ENCODE data around the gene TSN.
"Not testable (repeated sequence)": the region's sequence is repeated elsewhere in the genome, so short reads cannot be mapped to it uniquely, and the experiment has no call there.

The TSN gene

DNA sequence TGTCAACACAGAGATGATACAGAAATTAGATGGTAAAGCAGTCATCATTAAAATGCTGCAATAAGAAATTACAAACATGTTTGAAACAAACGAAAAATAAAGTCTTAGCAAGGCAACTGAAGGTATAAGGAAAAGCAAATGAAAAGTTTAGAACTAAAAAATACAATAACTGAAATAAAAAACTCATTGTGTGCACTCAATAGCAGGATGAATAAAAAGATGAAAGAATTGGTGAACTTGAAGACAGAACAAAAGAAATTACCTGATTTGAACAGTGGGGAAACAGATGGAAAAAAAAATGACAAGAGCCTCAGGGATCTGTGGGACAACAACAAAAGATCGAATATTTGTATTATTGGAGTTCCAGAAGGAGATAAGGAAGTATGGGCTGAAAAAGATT, 46.5 kb downstream of the TSN start:
- no peak for DNase-seq (ENCODE audit: low read depth)

GRCh38 chr2:121803503-121803902, 48.1 kb downstream of the TSN start:
- no peak for DNase-seq (ENCODE audit: low read depth)

DNA sequence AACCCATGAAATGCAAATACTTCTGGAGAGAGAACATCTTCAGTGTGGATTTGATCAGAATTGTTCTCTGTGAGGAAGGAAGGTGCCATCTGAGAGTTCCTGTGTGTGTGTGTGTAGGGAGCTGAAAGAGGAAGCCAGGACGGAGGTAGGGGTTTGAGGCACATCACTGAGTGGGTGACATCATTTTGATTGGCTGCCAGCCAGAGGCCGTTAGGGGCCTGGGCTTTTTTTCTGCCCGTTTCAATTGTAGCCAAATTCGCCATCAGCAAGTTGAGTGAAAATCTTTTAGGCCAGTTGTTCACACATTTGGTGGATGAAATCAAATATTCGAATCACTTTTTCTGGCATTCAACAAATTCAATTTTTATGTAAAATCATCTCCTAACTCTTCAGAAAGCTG, 48.9 kb downstream of the TSN start:
- DNase-seq (ENCODE audit: low read depth) = no peak

- DNase-seq (ENCODE audit: low read depth) = no peak
Observed at GRCh38 chr2:121804997-121805765, 49.7 kb downstream of the TSN start.

GRCh38 chr2:121805766-121806143, 50.3 kb downstream of the TSN start:
- DNase-seq (ENCODE audit: low read depth) = no peak

DNA sequence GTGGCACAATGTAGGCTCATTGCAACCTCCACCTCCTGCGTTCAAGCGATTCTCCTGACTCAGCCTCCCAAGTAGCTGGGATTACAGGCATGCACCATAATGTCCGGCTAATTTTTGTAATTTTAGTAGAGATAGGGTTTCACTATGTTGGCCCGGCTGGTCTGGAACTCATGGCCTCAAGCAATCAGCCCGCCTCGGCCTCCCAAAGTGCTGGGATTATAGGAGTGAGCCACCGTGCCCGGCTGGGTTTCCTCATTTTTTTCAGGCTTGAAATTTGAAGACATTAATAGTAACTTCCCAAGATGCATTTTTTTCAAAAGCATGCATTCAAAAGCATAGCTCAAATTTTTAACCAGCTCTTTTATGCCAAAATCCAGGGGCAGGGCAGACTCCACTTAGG, 52.3 kb downstream of the TSN start:
- not testable (repeated sequence) for DNase-seq (ENCODE audit: low read depth)

GRCh38 chr2:121809607-121810006, 54.2 kb downstream of the TSN start:
- DNase-seq (ENCODE audit: low read depth) = no peak

DNA sequence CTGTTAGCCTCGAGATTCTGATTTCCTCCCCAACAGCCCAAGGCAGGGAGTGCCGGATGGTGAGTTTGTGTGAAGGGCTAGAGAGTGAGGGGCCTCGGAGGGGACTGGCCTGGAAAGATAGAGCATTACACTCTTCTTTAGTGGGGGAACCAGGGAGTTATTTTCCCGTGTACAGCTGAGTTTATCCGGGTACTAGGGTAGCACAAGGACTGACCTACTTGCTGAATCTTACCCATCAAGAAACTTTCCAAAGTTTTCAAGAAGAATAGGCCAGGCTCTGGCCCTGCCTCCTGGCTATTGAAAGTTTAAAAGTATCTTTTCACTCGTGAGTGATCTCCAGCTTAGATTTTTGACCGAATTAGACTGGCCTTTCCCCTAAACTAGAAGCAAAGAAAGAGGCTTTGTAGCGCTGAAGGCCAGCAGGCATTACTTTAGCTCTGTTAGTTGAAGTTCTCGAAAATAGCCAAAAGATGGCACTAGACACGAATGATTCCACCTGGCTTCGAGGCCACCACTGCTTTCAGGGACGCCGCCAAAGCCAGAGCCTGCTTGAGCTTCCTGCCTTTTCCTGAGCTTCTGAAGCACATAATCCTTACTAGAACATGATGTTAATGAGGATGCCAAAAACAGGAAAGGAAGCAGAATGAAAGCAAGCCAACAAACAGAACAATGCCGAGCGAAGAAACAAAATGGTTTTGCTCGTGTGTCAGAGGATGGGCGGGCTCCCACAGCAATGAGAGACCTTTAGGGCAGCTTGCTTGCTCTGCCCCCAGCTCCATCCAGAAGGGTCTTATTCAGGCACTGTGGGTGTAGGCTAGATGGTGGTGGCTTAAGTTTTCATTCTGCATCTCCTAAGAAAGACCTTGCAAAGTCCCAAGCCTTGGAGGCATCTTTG, 55.8 kb downstream of the TSN start:
- no peak for DNase-seq (ENCODE audit: low read depth)

DNA sequence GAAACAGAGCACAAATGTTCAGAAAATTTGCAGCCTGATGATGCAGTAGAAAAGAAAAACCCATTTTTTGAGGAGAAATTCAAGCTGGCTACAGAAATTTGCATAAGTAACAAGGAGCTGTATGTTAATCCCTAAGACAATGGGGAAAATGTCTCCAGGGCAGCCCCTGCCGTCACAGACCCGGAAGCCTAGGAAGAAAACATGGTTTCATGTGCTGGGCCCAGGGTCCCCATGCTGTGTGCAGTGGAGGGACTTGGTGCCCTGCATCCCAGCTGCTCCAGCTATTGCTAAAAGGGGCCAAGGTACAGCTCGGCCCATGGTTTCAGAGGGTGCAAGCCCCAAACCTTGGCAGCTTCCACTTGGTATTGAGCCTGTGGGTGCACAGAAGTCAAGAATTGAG, 57.6 kb downstream of the TSN start:
- DNase-seq (ENCODE audit: low read depth) = not testable (repeated sequence)

- DNase-seq (ENCODE audit: low read depth) = no peak
Observed at GRCh38 chr2:121815216-121815615, 59.8 kb downstream of the TSN start.

DNA sequence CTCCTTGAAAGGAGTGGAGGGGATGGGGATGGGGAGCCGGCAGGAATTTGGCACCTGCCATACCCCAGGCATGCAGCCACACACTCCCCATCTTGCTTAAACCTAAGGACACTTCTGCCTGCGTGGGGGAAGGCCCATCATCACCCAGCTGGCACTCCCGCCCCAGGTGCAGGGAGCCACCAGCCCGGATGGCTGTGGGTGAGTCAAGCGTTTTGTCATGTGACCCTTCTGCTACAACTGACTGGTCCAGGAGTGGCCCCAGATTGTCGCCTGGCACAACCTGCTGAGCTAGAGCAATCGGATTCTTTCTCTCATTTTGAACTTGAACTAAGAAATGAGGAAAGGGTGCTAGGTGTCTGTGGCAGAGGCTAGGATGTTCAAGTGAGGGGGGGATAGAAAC, 61.3 kb downstream of the TSN start:
- no peak for DNase-seq (ENCODE audit: low read depth)

DNA sequence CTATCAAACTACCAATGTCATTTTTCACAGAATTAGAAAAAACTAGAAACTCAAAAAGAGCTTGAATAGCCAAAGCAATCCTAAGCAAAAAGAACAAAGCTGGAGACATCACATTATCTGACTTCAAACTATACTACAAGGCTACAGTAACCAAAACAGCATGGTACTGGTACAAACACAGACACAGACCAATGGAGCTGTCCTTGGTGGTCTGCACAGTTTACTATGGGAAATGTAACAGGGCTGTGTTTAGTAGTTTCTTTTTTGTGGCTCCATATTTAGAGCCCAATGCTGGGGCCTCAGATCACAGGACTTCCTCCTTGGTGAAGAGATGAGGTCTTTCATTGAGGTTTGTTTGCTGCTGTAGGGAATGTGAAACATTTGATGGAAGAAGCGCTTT, 61.9 kb downstream of the TSN start:
- DNase-seq (ENCODE audit: low read depth) = not testable (repeated sequence)
